NCI-H2227 treated with DMSO at 0.1 percent for 48 hours (cell line): ENCODE data around the gene DNAJC5G.
"Not testable (repeated sequence)": the region's sequence is repeated elsewhere in the genome, so short reads cannot be mapped to it uniquely, and the experiment has no call there.

Source experiments
- DNase-seq: peaks from one replicate; lab custom pipeline; 2025; lab: John Stamatoyannopoulos, UW

The DNAJC5G gene

DNA sequence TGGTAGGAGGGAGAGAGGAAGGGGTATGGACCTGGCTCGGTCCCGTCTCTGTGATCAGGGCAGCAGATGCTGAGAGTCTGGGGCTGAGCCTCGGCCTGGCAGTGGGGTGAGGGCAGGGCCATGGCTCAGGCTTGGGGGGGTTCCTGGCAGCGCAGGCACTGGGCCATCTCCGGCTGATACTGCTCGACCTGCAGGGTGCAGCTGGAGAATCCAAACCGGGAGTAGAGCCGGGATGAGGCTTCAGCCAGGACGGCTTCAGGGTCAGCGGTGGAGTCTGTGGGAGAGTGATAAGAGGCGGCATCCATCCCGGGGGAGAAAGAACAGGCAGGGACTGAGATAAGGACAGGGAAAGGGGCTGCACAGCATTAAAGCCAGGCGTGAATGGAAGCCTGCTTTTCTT lies 20.0 kb upstream of the DNAJC5G start:
- DNase-seq: no peak

- no peak for DNase-seq
Measured at GRCh38 chr2:27255660-27256059, 19.6 kb upstream of the DNAJC5G start.

- no peak for DNase-seq
Measured at GRCh38 chr2:27256855-27257454, 18.3 kb upstream of the DNAJC5G start.

GRCh38 chr2:27258051-27258450 lies 17.2 kb upstream of the DNAJC5G start:
- no peak for DNase-seq

DNA sequence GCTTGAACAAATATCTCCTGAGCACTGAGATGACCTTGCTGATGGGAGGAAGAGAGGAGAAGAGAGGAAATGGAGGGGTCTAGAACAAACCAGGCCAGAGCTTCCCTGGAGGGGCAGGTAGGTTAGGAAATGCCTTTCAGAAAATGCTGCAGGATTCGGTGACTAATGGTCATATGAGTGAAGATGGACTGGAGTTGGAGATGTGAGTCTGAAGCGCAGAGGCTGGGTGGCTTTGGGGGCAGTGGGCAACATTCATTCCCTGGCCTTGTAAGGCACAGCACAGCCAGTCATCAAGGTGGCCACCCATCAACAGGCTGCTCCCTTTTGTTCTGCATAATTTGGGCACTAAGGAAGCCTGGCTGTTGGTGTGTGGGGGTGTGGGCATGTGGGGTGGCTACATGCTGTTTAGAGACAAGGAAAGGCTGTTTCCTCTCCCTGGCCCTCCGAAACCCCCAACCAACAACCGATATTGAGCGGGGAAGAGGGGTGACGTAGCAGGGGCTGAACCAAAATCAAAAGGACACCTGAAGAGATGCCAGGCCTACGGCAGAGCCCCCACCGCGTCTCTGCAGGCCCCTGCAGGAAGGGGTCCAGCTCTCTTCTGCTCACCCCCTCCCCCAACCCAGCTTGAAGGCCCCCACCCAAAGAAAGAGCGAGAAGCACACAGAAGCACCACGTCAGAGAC lies 13.8 kb upstream of the DNAJC5G start:
- no peak for DNase-seq

DNA sequence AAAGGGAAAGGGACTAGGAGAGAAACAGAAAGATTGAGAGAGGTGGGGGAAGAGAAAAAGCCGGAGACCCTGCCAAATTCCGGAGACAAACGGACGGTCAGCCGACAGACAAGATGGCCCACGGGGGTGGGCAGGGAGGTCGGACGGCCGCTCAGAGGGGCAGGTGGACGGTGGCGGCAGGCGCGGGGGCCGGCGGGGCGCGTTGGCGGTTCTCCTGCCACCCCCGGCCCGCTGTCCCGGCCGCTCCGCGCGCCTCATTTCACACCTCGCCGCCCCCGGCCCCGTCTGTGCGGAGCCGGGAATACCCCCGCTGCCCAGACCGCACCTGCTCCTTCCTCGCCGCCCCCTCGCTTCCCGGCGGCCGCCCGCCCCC lies 13.3 kb upstream of the DNAJC5G start:
- DNase-seq: no peak

GRCh38 chr2:27262379-27263286 lies 12.6 kb upstream of the DNAJC5G start, which contains the start of gene SLC30A3:
TSS of gene SLC30A3 (minus strand) at chr2:27263047. CDS start at chr2:27262906, 141 bp downstream.
- DNase-seq: peak; percentile 37

DNA sequence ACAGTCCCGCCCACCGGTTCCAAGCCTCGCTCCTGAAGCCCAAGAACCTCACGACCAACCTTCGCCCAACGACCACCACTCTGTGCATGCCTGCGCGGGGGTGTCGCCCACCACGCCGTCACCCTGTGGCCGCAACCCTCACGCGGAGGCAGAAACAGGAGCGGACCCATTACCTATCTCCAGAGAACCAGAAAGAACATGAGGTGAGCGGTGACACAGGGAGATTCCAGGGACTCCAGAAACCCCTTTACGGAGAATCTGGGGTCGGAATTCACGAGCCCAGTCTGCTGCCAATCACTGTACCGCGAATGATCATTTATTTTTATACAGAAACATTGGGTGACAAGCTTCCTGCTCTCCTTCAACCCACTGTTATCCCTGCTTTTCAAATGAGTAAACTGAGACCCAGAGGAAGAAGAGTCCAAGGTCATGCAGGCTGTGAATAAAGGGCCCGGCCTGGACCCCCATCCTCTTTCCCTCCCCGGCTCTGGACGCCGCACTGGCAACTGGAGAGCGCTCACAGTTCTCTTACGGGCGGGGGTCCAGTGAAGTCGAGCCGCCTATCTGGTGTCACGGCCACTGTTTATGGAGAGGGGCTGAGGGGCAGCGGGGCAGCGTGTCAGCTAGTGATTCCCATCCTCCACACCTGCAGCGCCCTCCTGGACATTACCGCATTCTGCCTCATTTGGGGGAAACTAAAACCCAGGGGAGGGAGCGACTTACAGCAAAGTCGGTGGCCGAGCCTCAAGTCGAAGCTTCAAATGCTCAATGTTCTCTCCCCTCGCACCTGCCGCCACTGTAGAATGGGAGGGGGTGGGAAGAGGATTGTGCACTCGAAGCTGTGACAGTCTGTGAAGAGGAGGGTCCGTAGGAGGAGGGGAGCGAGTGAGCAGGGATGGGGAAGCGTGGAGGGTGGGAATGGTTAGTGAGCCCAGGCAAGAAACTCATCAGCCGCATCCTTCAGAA lies 11.7 kb upstream of the DNAJC5G start:
- DNase-seq: no peak

DNA sequence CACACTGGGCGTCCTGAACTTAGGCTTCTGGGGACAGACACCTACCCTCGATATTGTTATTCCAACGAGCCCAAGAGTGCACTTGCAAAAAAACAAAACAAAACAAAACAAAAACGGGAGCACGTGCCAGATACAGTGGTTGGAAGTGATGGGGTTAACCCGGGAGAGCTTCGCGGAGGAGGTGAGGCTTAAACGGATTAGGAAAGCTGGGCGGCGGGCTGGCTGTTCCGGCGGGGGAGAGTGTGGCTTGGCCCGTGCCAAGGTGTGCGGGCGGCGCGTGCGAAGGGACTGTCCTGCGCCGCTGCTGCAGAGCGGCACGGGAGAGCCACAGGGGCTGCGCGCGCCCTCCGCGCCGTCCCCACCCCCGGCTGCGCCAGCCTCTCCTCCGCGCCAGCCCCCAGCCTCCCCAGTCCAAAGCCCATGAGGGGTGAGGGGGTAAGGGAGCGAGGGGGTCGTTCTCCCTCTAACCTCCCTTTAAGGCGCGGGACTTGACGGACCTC lies 10.9 kb upstream of the DNAJC5G start:
- no peak for DNase-seq

- peak; percentile 57 for DNase-seq
Measured at GRCh38 chr2:27264753-27265535, 10.3 kb upstream of the DNAJC5G start.

DNA sequence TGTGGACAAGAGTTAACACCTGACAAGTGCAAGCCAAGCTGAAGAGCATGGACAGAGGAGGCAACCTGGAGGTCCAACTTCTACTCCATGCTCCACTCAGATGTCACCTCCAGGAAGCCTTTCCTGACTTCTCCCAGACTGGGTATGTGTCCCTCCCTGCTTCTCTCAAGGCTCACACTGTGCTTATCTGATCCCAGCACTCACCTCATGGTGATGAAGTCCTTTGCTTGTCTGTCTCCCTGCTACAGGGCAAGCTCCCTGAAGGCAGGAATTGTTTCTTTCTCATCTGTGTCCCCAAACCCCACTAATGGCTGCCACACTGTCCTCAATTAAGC lies 9.7 kb upstream of the DNAJC5G start:
- no peak for DNase-seq

- not testable (repeated sequence) for DNase-seq
Measured at GRCh38 chr2:27268296-27268695, 6.9 kb upstream of the DNAJC5G start.

DNA sequence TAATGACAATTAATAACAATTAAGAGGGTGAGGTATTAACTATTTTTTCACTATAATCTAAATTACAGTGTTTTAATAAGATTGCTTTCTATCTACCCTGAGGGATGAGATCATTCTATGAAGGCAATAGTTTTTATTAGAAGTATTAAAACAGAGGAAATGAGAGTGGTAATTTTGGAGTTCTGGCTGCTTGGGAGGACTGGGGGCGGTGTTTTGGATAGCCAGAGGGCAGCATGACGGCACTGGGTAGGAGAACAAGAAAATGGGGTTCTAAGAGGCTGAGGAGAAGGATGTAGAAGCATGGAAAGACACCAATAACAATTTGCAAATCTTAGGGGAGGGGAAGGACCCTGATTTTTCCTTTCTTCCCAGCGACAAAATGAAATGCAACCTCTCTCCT lies 5.1 kb upstream of the DNAJC5G start:
- no peak for DNase-seq

DNA sequence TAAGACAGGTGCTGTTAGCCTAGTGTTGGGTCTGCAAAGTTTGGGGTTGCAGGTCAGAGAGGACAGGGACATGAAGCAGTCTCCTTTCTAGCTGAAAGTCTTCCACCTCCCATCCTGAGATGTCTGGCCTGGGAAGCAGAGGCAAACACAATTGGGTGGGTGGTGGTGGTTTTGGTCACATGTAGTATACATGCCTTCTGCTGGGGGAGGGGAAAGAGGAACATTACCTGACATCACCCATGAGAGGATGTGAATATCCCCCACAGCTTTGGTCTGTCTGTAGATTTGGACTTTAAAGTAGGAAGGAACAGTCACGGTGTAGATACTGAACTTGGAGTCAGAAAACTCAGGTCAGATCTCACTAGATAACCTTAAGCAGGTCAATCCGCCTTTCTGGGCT lies 4.6 kb upstream of the DNAJC5G start:
- no peak for DNase-seq

- no peak for DNase-seq
Measured at GRCh38 chr2:27271631-27272340, 3.4 kb upstream of the DNAJC5G start.

- not testable (repeated sequence) for DNase-seq
Measured at GRCh38 chr2:27272537-27273522, 2.4 kb upstream of the DNAJC5G start.

- DNase-seq: no peak
Measured at GRCh38 chr2:27278010-27278409, 2.8 kb downstream of the DNAJC5G start.

GRCh38 chr2:27280826-27281225 lies 5.6 kb downstream of the DNAJC5G start:
- no peak for DNase-seq

- DNase-seq: no peak
Measured at GRCh38 chr2:27281442-27281841, 6.2 kb downstream of the DNAJC5G start.
